Panc1 (cell line): ENCODE results near the gene TEAD4. TPM values are rescaled to one million over a fixed set of nuclear protein-coding genes. Genes with fewer than 3 reads are reported as not detected.

Experiments used
- ATAC-seq: fragments of 200-7000 bp; cut with Tn5 transposase; 2 replicates; pipeline ENCODE4 v1.9.1; 2020; ENCODE audit warnings: mild to moderate bottlenecking, moderate library complexity
- BruUV-seq: library from RNA; stranded (reverse); fragments of 400-500 nt; replicated peaks from 2 replicates; lab custom pipeline; 2021; lab: Mats Ljungman, UMichigan
- CTCF ChIA-PET: fragments of 300-600 bp; sonication (Branson Sonifier 250); formaldehyde crosslinking; loops from one replicate; lab custom pipeline; 2022; ENCODE audit warnings: antibody characterized with exemption; lab: Charles Lee
- POLR2A ChIA-PET: fragments of 300-600 bp; sonication (Branson Sonifier 250); formaldehyde crosslinking; loops from one replicate; lab custom pipeline; 2022; ENCODE audit warnings: antibody characterized with exemption; lab: Charles Lee
- DNase-seq: peaks from one replicate; pipeline ENCODE4 v3.0.0-alpha.2; 2010; ENCODE audit warnings: low read depth, low spot score
- H3K27ac ChIP-seq: 2 replicates; pipeline ENCODE4 v1.5.1; 2011; ENCODE audit warnings: mild to moderate bottlenecking, low read length, inconsistent platforms
- H3K27me3 ChIP-seq: fragments of 200-500 bp; sonication (Bioruptor generic); 2 replicates; pipeline ENCODE4 v1.6.0; 2014; ENCODE audit warnings: low read length, inconsistent platforms; ENCODE audit not compliant: control insufficient read depth, insufficient read depth
- H3K36me3 ChIP-seq: fragments of 200-500 bp; sonication (Bioruptor generic); 2 replicates; pipeline ENCODE4 v1.5.1; 2014; ENCODE audit warnings: inconsistent platforms, mild to moderate bottlenecking, low read length, moderate library complexity; ENCODE audit not compliant: control insufficient read depth, insufficient read depth
- H3K4me1 ChIP-seq: 2 replicates; pipeline ENCODE4 v1.5.1; 2011; ENCODE audit warnings: inconsistent platforms, mild to moderate bottlenecking, low read length, moderate library complexity; ENCODE audit not compliant: control insufficient read depth, insufficient read depth
- H3K4me3 ChIP-seq, 2 experiments: 2 replicates each; pipeline ENCODE4 v1.5.1; 2011 to 2012; ENCODE audit warnings: low read depth in 2 of 2, low read length in 2 of 2, mild to moderate bottlenecking in 2 of 2, inconsistent platforms in 1 of 2, moderate library complexity in 1 of 2
- H3K9me3 ChIP-seq: fragments of 200-500 bp; sonication (Bioruptor generic); 2 replicates; pipeline ENCODE4 v1.5.1; 2014; ENCODE audit warnings: low read depth, mild to moderate bottlenecking, inconsistent platforms, low read length, moderate library complexity; ENCODE audit not compliant: control insufficient read depth, insufficient read depth
- CTCF ChIP-seq: fragments of 450-650 bp; IDR thresholded peaks from 2 replicates; pipeline ENCODE4 v1.5.1; 2017; ENCODE audit warnings: mild to moderate bottlenecking
- POLR2AphosphoS5 ChIP-seq: IDR thresholded peaks from 2 replicates; pipeline ENCODE4 v1.6.1; 2012; ENCODE audit warnings: mild to moderate bottlenecking, low read depth, low read length, moderate library complexity
- REST ChIP-seq, 2 experiments: IDR thresholded peaks; 2 replicates each; pipeline ENCODE4 v1.6.1; 2011 to 2012; ENCODE audit warnings: low read depth in 2 of 2, control low read depth in 1 of 2, low read length in 1 of 2, mild to moderate bottlenecking in 1 of 2, moderate library complexity in 1 of 2; ENCODE audit not compliant: insufficient read depth in 1 of 2
- SIN3A ChIP-seq: IDR thresholded peaks from 2 replicates; pipeline ENCODE4 v1.6.1; 2012; ENCODE audit warnings: low read depth, mild to moderate bottlenecking, low read length, moderate library complexity, borderline replicate concordance; ENCODE audit not compliant: insufficient read depth
- TCF7L2 ChIP-seq: IDR thresholded peaks from 2 replicates; pipeline ENCODE4 v1.6.1; 2011; ENCODE audit warnings: mild to moderate bottlenecking, low read depth, low read length, inconsistent platforms
- in situ Hi-C: cut with HindIII; loops from 2 replicates; pipeline ENCODE4 v1.10.0; 2016; ENCODE audit warnings: low sequenced_read_pairs, low pct_unique_long_range_greater_than_20kb
- intact Hi-C: fragments of 100-400 bp; cut with micrococcal nuclease; formaldehyde crosslinking; loops from one replicate; pipeline ENCODE4 v1.10.0; 2022; ENCODE audit not compliant: unreplicated experiment
- total RNA-seq: library from RNA; stranded (reverse); gene quantifications from one replicate; pipeline ENCODE4 v1.2.1, GENCODE V29; 2021; ENCODE audit not compliant: unreplicated experiment

TEAD4 gene
- total RNA-seq, 1 experiment from 2014 or later = 47.6 TPM

- DNase-seq (no peak), ATAC-seq (no peak)
- no peaks in the 10 kb centered on the region for H3K9me3 ChIP-seq
- intact Hi-C loops (no loop called here), in situ Hi-C loops (no loop called here)
- TF ChIP-seq REST (IDR thresholded peaks at IDR 0.05; ENCODE audit: insufficient read depth in 1 of 2, low read depth in 2 of 2, low read length in 1 of 2) (no peak), CTCF (no peak), SIN3A (no peak), POLR2AphosphoS5 (no peak), TCF7L2 (no peak)
- no peak overlapping the region for H3K27ac ChIP-seq
- H3K36me3 ChIP-seq = no peaks in the 10 kb centered on the region
- BruUV-seq = no TSS peak
- ChIA-PET POLR2A (no interaction called here), CTCF (no interaction called here)
- no peak overlapping the region for H3K4me3 ChIP-seq
- no peaks in the 10 kb centered on the region for H3K4me1 ChIP-seq
- no peaks in the 10 kb centered on the region for H3K27me3 ChIP-seq
Observed at GRCh38 chr12:3015356-3015755, 56.2 kb downstream of the TEAD4 start.

- no peak overlapping the region for H3K4me3 ChIP-seq
- no peak overlapping the region for H3K27ac ChIP-seq
- in situ Hi-C loops (no loop called here), intact Hi-C loops (no loop called here)
- no peaks in the 10 kb centered on the region for H3K36me3 ChIP-seq
- CTCF ChIA-PET = no interaction called here
- BruUV-seq = no TSS peak
- no peaks in the 10 kb centered on the region for H3K27me3 ChIP-seq
- ATAC-seq (no peak), DNase-seq (no peak)
- POLR2A ChIA-PET = no interaction called here
- no peaks in the 10 kb centered on the region for H3K9me3 ChIP-seq
- H3K4me1 ChIP-seq = no peaks in the 10 kb centered on the region
- TF ChIP-seq REST (IDR thresholded peaks at IDR 0.05; ENCODE audit: insufficient read depth in 1 of 2, low read depth in 2 of 2, low read length in 1 of 2) (no peak), SIN3A (no peak), CTCF (no peak), TCF7L2 (no peak), POLR2AphosphoS5 (no peak)
Observed at GRCh38 chr12:3016191-3016590, 57.0 kb downstream of the TEAD4 start.
